ENCODE measurements around the gene SACS. TPM values are rescaled to one million over a fixed set of nuclear protein-coding genes. Genes with fewer than 3 reads are reported as not detected.

The SACS gene
- total and polyA plus RNA-seq, 2 donors (not counting 1 experiment from before 2014, with no cell fraction given) = 6.8 to 21.4 TPM

GRCh38 chr13:23450340-23451046 lies 17.0 kb upstream of the SACS start:
- Histone ChIP-seq H2AFZ (ENCODE audit: insufficient read depth, low read depth, low read length, poor library complexity, severe bottlenecking) (no peak overlapping the region), H3K4me1 (ENCODE audit: control insufficient read depth in 2 of 2, insufficient read depth in 2 of 2, low read length in 2 of 2) (no peaks in the 10 kb centered on the region), H3K9me3 (ENCODE audit: control extremely low read depth in 1 of 3, control insufficient read depth in 2 of 3, insufficient read depth in 1 of 3, low read length in 2 of 3) (no peaks in the 10 kb centered on the region), H3K4me3 (ENCODE audit: control extremely low read depth in 1 of 5, extremely low read depth in 1 of 5, insufficient read depth in 1 of 5, low read depth in 2 of 5, low read length in 4 of 5) (no peak overlapping the region), H3K4me2 (replicated peaks; ENCODE audit: low read depth, low read length, poor library complexity, severe bottlenecking) (no peak overlapping the region), H3K27me3 (replicated peaks in 1 of 4; ENCODE audit: control extremely low read depth in 1 of 4, control insufficient read depth in 3 of 4, insufficient read depth in 4 of 4, low read length in 3 of 4) (peaks cover 0 to 23% (median 3%) of the 10 kb centered on the region in 4 experiments), H3K36me3 (replicated peaks in 1 of 2; ENCODE audit: control extremely low read depth in 1 of 2, control insufficient read depth in 1 of 2, extremely low read depth in 1 of 2, insufficient read depth in 2 of 2, low read length in 1 of 2) (no peaks in the 10 kb centered on the region), H3K79me2 (ENCODE audit: control insufficient read depth, insufficient read depth, low read length) (no peaks in the 10 kb centered on the region), H3K9ac (ENCODE audit: low read length) (no peak overlapping the region), H4K20me1 (ENCODE audit: control insufficient read depth, insufficient read depth, low read length, poor library complexity, severe bottlenecking) (no peaks in the 10 kb centered on the region), H3K27ac (ENCODE audit: low read length in 2 of 2) (no peak overlapping the region)
- intact Hi-C loops (cut with micrococcal nuclease) = no loop called here
- Mint-ChIP-seq H3K4me1 (peaks cover 2% of the 10 kb centered on the region), H3K4me3 (no peak overlapping the region), H3K27ac (no peak overlapping the region), H3K27me3 (peaks cover 33% of the 10 kb centered on the region), H3K9me3 (ENCODE audit: insufficient read depth) (no peaks in the 10 kb centered on the region)
- ATAC-seq (ENCODE audit: low read depth) (no peak), DNase-seq (no peak)
- ChIA-PET CTCF (no interaction called here), POLR2A (no interaction called here)
- TF ChIP-seq CTCF (IDR thresholded peaks at IDR 0.05) = no peak
- no peak for TF ChIP-seq EZH2 (IDR thresholded peaks at IDR 0.05; ENCODE audit: borderline replicate concordance, insufficient read depth, low read depth, low read length, poor library complexity, severe bottlenecking)
- 27% methylated on average over 4 of the region's 8 CpGs for WGBS (ENCODE audit: insufficient coverage)

- no peaks in the 10 kb centered on the region for H3K36me3 ChIP-seq (replicated peaks in 1 of 2; ENCODE audit: control extremely low read depth in 1 of 2, control insufficient read depth in 1 of 2, extremely low read depth in 1 of 2, insufficient read depth in 2 of 2, low read length in 1 of 2)
- ATAC-seq (ENCODE audit: low read depth) = no peak
- POLR2A ChIA-PET = no interaction called here
- H3K4me3 ChIP-seq (ENCODE audit: control extremely low read depth in 1 of 5, extremely low read depth in 1 of 5, insufficient read depth in 1 of 5, low read depth in 2 of 5, low read length in 4 of 5) = no peak overlapping the region
- DNase-seq = no peak
- H3K27me3 ChIP-seq (replicated peaks in 1 of 4; ENCODE audit: control extremely low read depth in 1 of 4, control insufficient read depth in 3 of 4, insufficient read depth in 4 of 4, low read length in 3 of 4) = peaks cover 0 to 21% (median 3%) of the 10 kb centered on the region in 4 experiments
- Mint-ChIP-seq H3K4me3 (no peak overlapping the region), H3K4me1 (peaks cover 2% of the 10 kb centered on the region), H3K27me3 (peaks cover 28% of the 10 kb centered on the region), H3K9me3 (ENCODE audit: insufficient read depth) (no peaks in the 10 kb centered on the region), H3K27ac (no peak overlapping the region)
- intact Hi-C loops (cut with micrococcal nuclease) = no loop called here
- CTCF ChIA-PET = no interaction called here
- WGBS (ENCODE audit: insufficient coverage) = 70% methylated on average over 4 of the region's 5 CpGs
- H3K9ac ChIP-seq (ENCODE audit: low read length) = no peak overlapping the region
- TF ChIP-seq EZH2 (IDR thresholded peaks at IDR 0.05; ENCODE audit: borderline replicate concordance, insufficient read depth, low read depth, low read length, poor library complexity, severe bottlenecking) = no peak
- TF ChIP-seq CTCF (IDR thresholded peaks at IDR 0.05) = no peak
- no peak overlapping the region for H3K27ac ChIP-seq (ENCODE audit: low read length in 2 of 2)
- H3K4me2 ChIP-seq (replicated peaks; ENCODE audit: low read depth, low read length, poor library complexity, severe bottlenecking) = no peak overlapping the region
- H2AFZ ChIP-seq (ENCODE audit: insufficient read depth, low read depth, low read length, poor library complexity, severe bottlenecking) = no peak overlapping the region
- H4K20me1 ChIP-seq (ENCODE audit: control insufficient read depth, insufficient read depth, low read length, poor library complexity, severe bottlenecking) = no peaks in the 10 kb centered on the region
- H3K79me2 ChIP-seq (ENCODE audit: control insufficient read depth, insufficient read depth, low read length) = no peaks in the 10 kb centered on the region
- H3K4me1 ChIP-seq (ENCODE audit: control insufficient read depth in 2 of 2, insufficient read depth in 2 of 2, low read length in 2 of 2) = no peaks in the 10 kb centered on the region
- H3K9me3 ChIP-seq (ENCODE audit: control extremely low read depth in 1 of 3, control insufficient read depth in 2 of 3, insufficient read depth in 1 of 3, low read length in 2 of 3) = no peaks in the 10 kb centered on the region
These were observed 16.1 kb upstream of the SACS start for GRCh38 chr13:23449398-23450162.
